Stimulated activated CD4-positive, alpha-beta T cell treated with anti-CD3 and anti-CD28 coated beads, TNF-alpha, amount 100 ng/mL, for 48 hours (primary cell): ENCODE data around the gene STOX1.
"Not testable (repeated sequence)": the region's sequence is repeated elsewhere in the genome, so short reads cannot be mapped to it uniquely, and the experiment has no call there.

Experiments used
- DNase-seq, 3 donors: peaks; one replicate each; pipeline ENCODE4 v3.0.0-alpha.2; 2020; ENCODE audit warnings: low read depth in 3 of 3

STOX1 gene

DNA sequence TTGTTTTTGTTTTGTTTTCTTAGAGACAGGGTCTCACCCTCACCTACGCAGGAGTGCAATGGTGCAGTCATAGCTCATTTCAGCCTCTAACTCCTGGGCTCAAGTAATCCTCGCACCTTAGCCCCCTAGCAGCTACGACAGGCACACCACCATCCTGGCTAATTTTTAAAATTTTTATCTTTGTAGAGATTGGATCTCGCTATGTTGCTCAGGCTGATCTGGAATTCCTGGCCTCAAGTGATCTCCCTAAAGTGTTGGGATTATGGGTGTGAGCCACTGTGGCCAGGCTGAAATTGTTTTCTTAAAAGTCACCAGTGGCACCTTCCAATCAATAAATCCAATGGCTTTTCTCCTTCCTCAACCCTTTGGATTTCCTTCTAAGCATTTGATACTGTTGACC is 52.9 kb downstream of the STOX1 start:
- DNase-seq, result no peak

DNA sequence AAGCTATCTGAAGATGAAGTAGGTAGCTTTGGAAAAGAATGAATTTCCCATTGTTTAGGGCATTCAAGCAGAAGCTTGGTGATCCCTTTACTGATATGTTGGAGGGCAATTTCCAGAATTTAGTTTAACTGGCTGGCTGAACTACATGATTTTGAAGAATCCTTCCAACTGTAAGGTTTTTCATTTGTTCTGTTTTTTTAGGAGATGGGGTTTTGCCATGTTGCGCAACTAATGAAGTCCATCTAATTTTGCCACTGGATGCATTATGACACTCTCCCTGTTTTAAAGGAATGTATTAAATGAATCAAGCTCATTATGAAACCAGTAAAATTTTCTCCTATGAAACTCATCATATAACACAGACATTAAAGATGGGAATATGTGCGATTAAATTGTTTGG is 67.7 kb downstream of the STOX1 start:
- DNase-seq, result no peak

DNA sequence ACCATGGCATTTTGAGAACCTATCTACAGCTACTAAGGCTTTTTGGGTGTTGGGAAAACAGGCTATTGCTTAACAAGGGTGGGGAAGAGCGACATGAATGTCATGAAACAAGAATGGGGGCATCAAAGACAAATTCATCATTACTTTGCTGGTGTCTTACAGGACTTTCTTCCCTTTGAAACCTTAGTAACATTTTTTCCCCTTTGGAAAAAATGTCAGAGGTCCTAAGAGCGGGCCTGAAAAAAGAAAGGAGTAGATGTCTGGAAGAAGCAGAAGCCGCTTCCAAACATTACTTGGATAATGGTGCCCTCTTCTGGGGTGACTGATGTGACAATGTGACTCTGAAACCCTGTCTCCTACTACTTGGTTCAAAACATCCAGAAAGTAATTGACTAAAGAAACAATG is 70.0 kb downstream of the STOX1 start:
- DNase-seq, result peak in 2 of 3 donors; percentile 14 to 22

DNA sequence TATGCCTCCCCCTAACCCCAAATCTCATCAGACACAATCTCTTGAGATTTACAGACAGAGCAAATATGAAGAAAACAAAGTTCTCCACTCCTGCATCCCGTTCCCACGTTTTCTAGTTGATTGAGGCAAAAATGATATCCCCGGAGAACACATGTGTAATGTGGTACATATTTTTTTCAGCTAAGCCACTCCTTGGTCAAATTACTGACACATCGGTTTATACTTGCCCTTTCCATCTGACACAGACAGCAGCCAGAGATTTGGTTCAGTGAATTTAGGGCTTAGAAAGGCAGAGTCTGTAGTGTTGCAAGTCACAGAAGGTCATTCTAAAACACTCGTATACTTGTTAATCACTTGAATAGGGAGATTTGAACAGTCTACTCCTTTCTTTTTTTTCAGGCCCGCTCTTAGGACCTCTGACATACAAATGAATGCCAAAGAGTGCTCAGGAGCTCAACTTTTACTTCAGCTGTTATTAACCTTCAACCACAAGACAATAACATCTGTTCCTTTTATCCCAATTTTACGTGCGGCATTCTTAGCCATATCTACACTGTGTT is 71.9 kb downstream of the STOX1 start:
- no peak for DNase-seq

GRCh38 chr10:68900427-68901104 is 73.2 kb downstream of the STOX1 start:
- DNase-seq, result no peak

DNA sequence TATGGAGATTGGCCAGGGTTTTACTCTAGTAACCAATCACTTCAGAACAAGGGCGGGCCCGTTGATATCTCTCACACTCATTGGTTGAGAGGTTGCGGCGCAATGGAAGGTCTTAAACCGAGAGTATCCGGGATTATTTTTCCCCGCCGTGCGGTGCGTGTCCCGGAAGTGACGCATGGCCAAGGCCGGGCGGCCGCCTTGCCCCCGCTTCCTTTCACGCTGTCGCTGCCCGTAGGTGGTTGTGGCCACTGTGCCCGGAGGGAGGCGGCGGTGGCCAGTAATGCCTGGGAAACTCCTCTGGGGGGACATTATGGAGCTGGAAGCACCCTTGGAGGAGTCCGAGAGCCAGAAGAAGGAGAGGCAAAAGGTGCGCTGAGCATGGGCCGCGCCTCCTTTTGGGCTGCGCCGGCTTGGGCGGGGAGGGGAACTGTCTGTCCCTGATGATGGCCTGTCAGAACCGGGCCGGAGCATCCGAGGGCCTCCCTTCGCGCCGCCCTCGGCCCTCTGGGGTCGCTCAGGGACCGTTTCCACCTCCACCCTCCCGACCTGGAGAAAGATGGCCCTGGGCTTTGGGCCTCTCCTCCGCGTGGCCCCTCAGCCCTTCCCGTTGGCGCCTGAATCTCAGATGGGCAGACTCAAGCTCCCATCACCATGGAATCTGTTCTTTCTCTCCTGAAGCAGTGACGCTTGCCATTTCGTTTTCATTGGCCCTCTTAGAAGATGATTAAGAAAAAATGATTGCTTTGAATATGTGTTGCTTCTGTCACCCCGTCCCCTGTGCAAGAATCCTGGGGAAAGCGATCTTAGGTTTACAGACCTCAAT is 74.0 kb downstream of the STOX1 start, which contains the start of gene DDX50:
DDX50 (plus strand) TSS at position 211 of the 823 bp plus-strand sequence; CDS start at position 281, 70 bp downstream.
- peak; percentile 91 to 93 (median 93) for DNase-seq

- DNase-seq, result no peak
These were observed 75.1 kb downstream of the STOX1 start for GRCh38 chr10:68902382-68902781.

DNA sequence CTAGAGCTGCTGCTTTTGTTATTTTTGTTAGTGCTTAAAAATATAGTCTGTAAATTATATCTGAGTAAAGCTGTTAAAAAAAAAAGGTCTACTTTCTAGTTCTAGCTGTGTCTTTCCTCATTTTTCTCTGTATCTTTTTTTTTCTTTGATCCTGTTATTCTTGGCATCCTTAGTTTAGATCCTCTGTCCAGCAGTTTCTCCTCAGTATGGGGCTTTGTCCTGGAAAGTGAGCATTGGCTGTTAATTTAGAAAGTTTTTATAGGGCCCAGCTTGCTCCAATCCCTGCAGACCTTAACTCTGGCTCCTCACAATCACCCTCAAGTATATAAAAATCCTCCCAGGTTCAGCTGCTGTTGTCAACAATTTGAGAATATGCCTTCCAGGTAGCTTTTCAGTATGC is 97.3 kb downstream of the STOX1 start:
- DNase-seq, result no peak

DNA sequence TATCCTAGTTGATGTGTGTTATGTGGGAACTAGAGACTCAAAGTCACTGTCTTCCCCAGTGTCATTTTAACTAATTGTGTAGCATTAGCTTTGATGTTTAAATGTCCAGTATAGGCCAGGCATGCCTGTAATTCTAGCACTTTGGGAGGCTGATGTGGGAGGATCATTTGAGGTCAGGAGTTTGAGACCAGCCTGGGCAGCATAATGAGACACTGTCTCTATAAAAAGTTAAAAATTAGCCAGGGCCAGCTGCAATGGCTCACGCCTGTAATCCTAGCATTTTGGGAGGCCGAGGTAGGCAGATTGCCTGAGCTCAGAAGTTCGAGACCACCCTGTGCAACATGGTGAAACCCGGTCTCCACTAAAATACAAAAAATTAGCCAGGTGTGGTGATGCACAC is 98.2 kb downstream of the STOX1 start:
- DNase-seq, result no peak

GRCh38 chr10:68929157-68929556 is 101.8 kb downstream of the STOX1 start:
- DNase-seq, result not testable (repeated sequence)

- not testable (repeated sequence) for DNase-seq
These were observed 102.6 kb downstream of the STOX1 start for GRCh38 chr10:68929888-68930287.

GRCh38 chr10:68932860-68933259 is 105.5 kb downstream of the STOX1 start:
- DNase-seq, result not testable (repeated sequence)

GRCh38 chr10:68934994-68935393 is 107.7 kb downstream of the STOX1 start:
- no peak for DNase-seq

- no peak for DNase-seq
These were observed 110.8 kb downstream of the STOX1 start for GRCh38 chr10:68938117-68938516.

DNA sequence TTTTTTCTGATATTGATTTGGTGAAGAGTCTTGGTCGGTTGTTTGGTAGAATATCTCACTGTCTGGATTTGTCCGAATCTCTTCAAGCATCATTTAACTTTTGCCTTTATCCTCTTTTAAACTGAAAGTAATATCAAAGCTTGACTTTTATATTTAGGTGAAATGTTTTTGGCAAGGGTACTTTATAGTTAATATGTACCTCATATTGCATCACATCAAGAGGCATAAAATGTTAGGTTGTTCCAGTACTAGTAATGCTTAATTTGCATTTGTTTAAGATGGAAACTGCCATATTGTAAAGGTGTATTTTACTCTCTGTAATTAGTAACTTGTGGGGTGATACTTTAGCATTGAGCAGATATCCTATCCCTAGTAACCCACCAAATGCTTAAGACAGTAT is 111.6 kb downstream of the STOX1 start:
- DNase-seq, result no peak

- not testable (repeated sequence) for DNase-seq
These were observed 113.6 kb downstream of the STOX1 start for GRCh38 chr10:68940917-68941316.
